Osteoblast (primary cell): ENCODE results near the gene AIP. TPM values are rescaled to one million over a fixed set of nuclear protein-coding genes. Genes with fewer than 3 reads are reported as not detected.
"Not testable (repeated sequence)": the region's sequence is repeated elsewhere in the genome, so short reads cannot be mapped to it uniquely, and the experiment has no call there.

Experiments
- DNase-seq: peaks from one replicate; pipeline ENCODE4 v3.0.0; 2011; ENCODE audit warnings: low spot score, mixed read lengths; ENCODE audit not compliant: insufficient read length; ENCODE audit errors: missing footprints
- H2AFZ ChIP-seq: 2 replicates; pipeline ENCODE4 v1.6.0; 2011; ENCODE audit warnings: mild to moderate bottlenecking, low read length
- H3K27ac ChIP-seq: 2 replicates; pipeline ENCODE4 v1.5.1; 2011; ENCODE audit warnings: mild to moderate bottlenecking, low read depth, low read length, moderate library complexity
- H3K27me3 ChIP-seq: 2 replicates; pipeline ENCODE4 v1.6.0; 2012; ENCODE audit warnings: mild to moderate bottlenecking, control low read depth, inconsistent platforms, low read length, moderate library complexity; ENCODE audit not compliant: insufficient read depth
- H3K36me3 ChIP-seq: 2 replicates; pipeline ENCODE4 v1.5.1; 2011; ENCODE audit warnings: mild to moderate bottlenecking, low read length, control low read depth, moderate library complexity; ENCODE audit not compliant: insufficient read depth
- H3K4me1 ChIP-seq: 2 replicates; pipeline ENCODE4 v1.5.1; 2011; ENCODE audit warnings: mild to moderate bottlenecking, low read length, control low read depth, moderate library complexity; ENCODE audit not compliant: insufficient read depth
- H3K4me2 ChIP-seq: 2 replicates; pipeline ENCODE4 v1.6.0; 2011; ENCODE audit warnings: mild to moderate bottlenecking, low read length; ENCODE audit not compliant: insufficient read depth
- H3K4me3 ChIP-seq: fragments of 200-600 bp; sonication (generic); 3 replicates; pipeline ENCODE4 v1.5.1; 2012; ENCODE audit warnings: mild to moderate bottlenecking, low read length, inconsistent platforms; ENCODE audit not compliant: insufficient read depth
- H3K79me2 ChIP-seq: 2 replicates; pipeline ENCODE4 v1.6.0; 2012; ENCODE audit warnings: mild to moderate bottlenecking, low read length, control low read depth, inconsistent platforms; ENCODE audit not compliant: insufficient read depth
- H3K9me3 ChIP-seq: 2 replicates; pipeline ENCODE4 v1.5.1; 2011; ENCODE audit warnings: low read depth, low read length, control low read depth
- H4K20me1 ChIP-seq: 2 replicates; pipeline ENCODE4 v1.6.0; 2012; ENCODE audit warnings: mild to moderate bottlenecking, low read length, control low read depth; ENCODE audit not compliant: insufficient read depth
- total RNA-seq: library from RNA; depleted of rRNA; stranded (reverse); fragments of >200 nt; gene quantifications from 2 replicates; pipeline ENCODE4 v1.2.3, GENCODE V29; 2012
- TF ChIP-seq, protein P1 (sequence below): IDR thresholded peaks from 2 replicates; pipeline ENCODE4 v1.5.1; 2011; ENCODE audit warnings: mild to moderate bottlenecking, low read depth, low read length, moderate library complexity; ENCODE audit errors: extremely low read depth

The AIP gene
- total RNA-seq, 1 donor, result 71.3 TPM

DNA sequence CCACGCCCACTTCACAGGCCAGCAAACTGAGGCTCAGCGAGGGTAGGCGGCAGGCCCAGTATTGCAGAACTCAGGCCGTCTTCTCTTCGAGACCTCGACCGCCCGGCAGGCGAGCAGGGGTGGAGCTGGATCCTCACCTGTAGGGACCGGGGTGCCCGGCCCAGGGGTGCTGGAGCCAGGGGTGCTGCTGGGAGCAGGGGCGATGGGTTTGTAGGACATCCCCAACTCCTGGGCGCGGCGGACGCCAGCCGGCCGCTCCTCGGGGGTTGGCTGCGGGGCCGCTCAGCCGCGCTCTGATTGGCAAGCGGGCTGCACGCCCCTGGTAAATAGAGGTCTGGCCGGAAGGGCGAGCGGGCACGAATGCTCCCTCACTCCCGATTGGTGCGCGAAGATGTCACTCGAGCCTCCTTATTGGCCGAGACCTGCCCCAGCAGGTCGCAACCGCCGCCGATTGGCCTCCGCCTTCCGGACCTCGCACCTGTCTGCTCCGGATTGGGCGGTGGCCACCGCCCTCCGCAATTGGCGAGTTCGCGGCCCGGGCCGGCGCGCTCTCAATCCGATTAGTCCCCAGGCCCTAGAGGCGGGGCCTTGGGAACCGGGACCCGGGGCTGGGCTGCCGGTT lies 25.1 kb downstream of the AIP start, which contains the start of gene CDK2AP2:
Gene CDK2AP2, minus strand, starts transcription at position 299 of the 622 bp plus-strand sequence. Its CDS starts 80 bp downstream, at position 219.
- peak within 1 kb of the TSS; percentile 97 for H3K4me3 ChIP-seq
- TF ChIP-seq, protein P1, sequence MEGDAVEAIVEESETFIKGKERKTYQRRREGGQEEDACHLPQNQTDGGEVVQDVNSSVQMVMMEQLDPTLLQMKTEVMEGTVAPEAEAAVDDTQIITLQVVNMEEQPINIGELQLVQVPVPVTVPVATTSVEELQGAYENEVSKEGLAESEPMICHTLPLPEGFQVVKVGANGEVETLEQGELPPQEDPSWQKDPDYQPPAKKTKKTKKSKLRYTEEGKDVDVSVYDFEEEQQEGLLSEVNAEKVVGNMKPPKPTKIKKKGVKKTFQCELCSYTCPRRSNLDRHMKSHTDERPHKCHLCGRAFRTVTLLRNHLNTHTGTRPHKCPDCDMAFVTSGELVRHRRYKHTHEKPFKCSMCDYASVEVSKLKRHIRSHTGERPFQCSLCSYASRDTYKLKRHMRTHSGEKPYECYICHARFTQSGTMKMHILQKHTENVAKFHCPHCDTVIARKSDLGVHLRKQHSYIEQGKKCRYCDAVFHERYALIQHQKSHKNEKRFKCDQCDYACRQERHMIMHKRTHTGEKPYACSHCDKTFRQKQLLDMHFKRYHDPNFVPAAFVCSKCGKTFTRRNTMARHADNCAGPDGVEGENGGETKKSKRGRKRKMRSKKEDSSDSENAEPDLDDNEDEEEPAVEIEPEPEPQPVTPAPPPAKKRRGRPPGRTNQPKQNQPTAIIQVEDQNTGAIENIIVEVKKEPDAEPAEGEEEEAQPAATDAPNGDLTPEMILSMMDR, result no peak
- peak within 1 kb of the TSS; percentile 92 for H3K4me2 ChIP-seq
- peaks cover 21% of the 10 kb centered on the region for H3K4me1 ChIP-seq
- H3K9me3 ChIP-seq, result no peaks in the 10 kb centered on the region
- H2AFZ ChIP-seq, result peak within 1 kb of the TSS; percentile 98
- H3K36me3 ChIP-seq, result no peaks in the 10 kb centered on the region
- H3K27ac ChIP-seq, result peak within 1 kb of the TSS; percentile 97
- peaks cover 12% of the 10 kb centered on the region for H4K20me1 ChIP-seq
- peaks cover 12% of the 10 kb centered on the region for H3K79me2 ChIP-seq
- peaks cover 2% of the 10 kb centered on the region for H3K27me3 ChIP-seq
- peak; percentile 100 for DNase-seq

DNA sequence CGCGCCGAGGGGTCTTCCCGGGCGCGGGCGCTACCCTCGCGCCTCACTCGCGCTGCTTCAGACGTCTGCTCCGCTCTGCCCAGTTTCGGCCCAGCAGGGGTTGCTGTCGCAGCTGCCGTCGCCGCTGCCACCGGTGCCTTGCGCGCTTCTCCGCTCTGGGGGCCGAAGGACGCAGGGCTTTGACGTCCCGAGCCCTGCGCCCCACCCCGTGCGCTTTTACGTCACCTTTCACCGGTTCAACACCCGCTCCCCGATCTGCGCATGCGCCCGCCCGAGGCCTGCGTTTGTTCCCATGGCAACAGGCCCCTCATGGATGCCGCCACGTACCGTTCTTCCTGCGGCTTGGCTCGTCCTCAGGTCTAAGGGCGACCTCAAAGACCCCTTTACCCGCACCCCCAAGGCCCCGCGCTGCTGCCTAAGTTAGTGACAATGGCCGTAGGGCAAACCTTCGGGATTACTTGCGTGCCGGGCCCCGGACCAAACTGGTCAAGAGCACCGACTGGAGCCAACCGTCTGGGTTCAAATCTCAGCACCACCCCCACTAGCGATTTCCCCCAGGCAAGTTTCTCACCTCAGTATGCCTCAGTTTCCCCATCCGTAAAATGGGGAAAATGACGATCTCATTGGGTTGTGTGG lies 25.8 kb downstream of the AIP start:
- peak overlapping the region; percentile 98 for H2AFZ ChIP-seq
- H4K20me1 ChIP-seq, result peaks cover 10% of the 10 kb centered on the region
- H3K79me2 ChIP-seq, result peaks cover 11% of the 10 kb centered on the region
- no peaks in the 10 kb centered on the region for H3K9me3 ChIP-seq
- H3K36me3 ChIP-seq, result no peaks in the 10 kb centered on the region
- peaks cover 21% of the 10 kb centered on the region for H3K4me1 ChIP-seq
- TF ChIP-seq, protein P1, result no peak
- peak overlapping the region; percentile 92 for H3K4me2 ChIP-seq
- peak; percentile 99 for DNase-seq
- H3K4me3 ChIP-seq, result peak overlapping the region; percentile 97
- peak overlapping the region; percentile 97 for H3K27ac ChIP-seq
- H3K27me3 ChIP-seq, result peaks cover 2% of the 10 kb centered on the region

DNA sequence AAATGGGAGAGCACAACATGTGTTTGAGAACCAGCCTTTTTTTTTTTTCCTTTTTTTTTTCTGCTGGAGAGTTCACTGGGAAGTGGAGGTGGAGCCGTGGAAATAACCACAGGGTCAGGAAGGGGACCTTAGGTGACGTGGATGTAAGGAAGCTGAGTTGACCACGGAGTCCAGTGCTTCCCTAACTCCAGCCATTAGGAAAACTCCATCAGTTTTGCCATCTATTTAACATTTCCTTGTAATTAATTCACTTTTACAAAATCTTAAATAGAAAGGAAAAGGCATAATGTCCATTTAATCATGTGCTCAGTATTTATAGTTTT lies 27.2 kb downstream of the AIP start:
- Histone ChIP-seq H4K20me1 (peaks cover 3% of the 10 kb centered on the region), H3K27ac (no peak overlapping the region), H3K36me3 (no peaks in the 10 kb centered on the region), H3K79me2 (peaks cover 10% of the 10 kb centered on the region), H2AFZ (no peak overlapping the region), H3K4me2 (no peak overlapping the region), H3K4me1 (peaks cover 21% of the 10 kb centered on the region), H3K9me3 (no peaks in the 10 kb centered on the region), H3K27me3 (peaks cover 8% of the 10 kb centered on the region), H3K4me3 (no peak overlapping the region)
- TF ChIP-seq, protein P1, result no peak
- no peak for DNase-seq

DNA sequence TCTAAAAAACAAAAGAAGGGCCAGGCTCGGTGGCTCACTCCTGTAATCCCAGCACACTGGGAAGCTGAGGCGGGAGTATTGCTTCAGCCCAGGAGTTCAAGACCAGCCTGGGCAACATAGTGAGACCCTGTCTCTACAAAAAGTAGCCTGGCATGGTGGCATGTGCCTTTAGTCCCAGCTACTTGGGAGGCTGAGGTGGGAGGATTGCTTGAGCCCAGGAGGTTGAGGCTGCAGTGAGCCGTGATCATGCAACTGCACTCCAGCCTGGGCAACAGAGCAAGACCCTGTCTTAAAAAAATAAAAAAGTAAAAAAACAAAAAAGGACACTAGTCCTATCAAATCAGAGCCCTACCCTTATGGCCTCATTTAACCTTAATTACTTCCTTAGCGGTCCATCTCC lies 28.7 kb downstream of the AIP start:
- not testable (repeated sequence) for H3K36me3 ChIP-seq, DNase-seq, H3K4me2 ChIP-seq, H3K27ac ChIP-seq, H2AFZ ChIP-seq, H3K79me2 ChIP-seq, H3K4me3 ChIP-seq, H3K9me3 ChIP-seq, H3K27me3 ChIP-seq, H4K20me1 ChIP-seq
- H3K4me1 ChIP-seq, result peaks cover 14% of the 10 kb centered on the region
